HepG2 (cell line): ENCODE measurements around the gene FOXR1. TPM values are rescaled to one million over a fixed set of nuclear protein-coding genes. Genes with fewer than 3 reads are reported as not detected.

Experiments used
- ATF7 ChIP-seq, 2 experiments: fragments of 450-650 bp in 1 of 2; sonication (generic) in 1 of 2; formaldehyde crosslinking in 1 of 2; IDR thresholded peaks; 2 replicates each; pipeline versions ENCODE4 v1.4.0 to v1.6.1; 2016 to 2020; ENCODE audit warnings: antibody characterized with exemption in 1 of 2, mild to moderate bottlenecking in 1 of 2, missing genetic modification reagents in 1 of 2
- CEBPB ChIP-seq: IDR thresholded peaks from 2 replicates; pipeline ENCODE4 v1.6.1; 2011; ENCODE audit warnings: low read depth, low read length, improper control_type of control experiment, borderline replicate concordance
- CHCHD3 ChIP-seq: sonication (generic); formaldehyde crosslinking; IDR thresholded peaks from 2 replicates; pipeline ENCODE4 v1.8.0; 2022; ENCODE audit warnings: mild to moderate bottlenecking, missing genetic modification reagents, moderate library complexity
- ELF1 ChIP-seq: sonication (generic); formaldehyde crosslinking; IDR thresholded peaks from 2 replicates; pipeline ENCODE4 v1.4.0; 2020; ENCODE audit warnings: missing genetic modification reagents
- ETV5 ChIP-seq: IDR thresholded peaks from 2 replicates; pipeline ENCODE4 v1.6.1; 2018; ENCODE audit warnings: missing biosample characterization, missing genetic modification reagents, inconsistent platforms, borderline replicate concordance
- HINFP ChIP-seq: sonication (generic); formaldehyde crosslinking; IDR thresholded peaks from 2 replicates; pipeline ENCODE4 v1.4.0; 2020; ENCODE audit warnings: low read depth, mild to moderate bottlenecking, missing genetic modification reagents
- IKZF1 ChIP-seq: fragments of 450-650 bp; IDR thresholded peaks from 2 replicates; pipeline ENCODE4 v1.7.1; 2016
- IRF9 ChIP-seq: sonication (generic); formaldehyde crosslinking; IDR thresholded peaks from 2 replicates; pipeline ENCODE4 v1.8.0; 2022; ENCODE audit warnings: missing genetic modification reagents, mild to moderate bottlenecking, borderline replicate concordance
- KDM6A ChIP-seq: IDR thresholded peaks from 2 replicates; pipeline ENCODE4 v1.6.1; 2016; ENCODE audit warnings: low read depth
- MATR3 ChIP-seq: sonication (generic); formaldehyde crosslinking; IDR thresholded peaks from 2 replicates; pipeline ENCODE4 v1.4.0; 2020; ENCODE audit warnings: missing genetic modification reagents
- MTF2 ChIP-seq: sonication (generic); formaldehyde crosslinking; IDR thresholded peaks from 2 replicates; pipeline ENCODE4 v1.5.0; 2020; ENCODE audit warnings: missing genetic modification reagents, borderline replicate concordance
- NCOA2 ChIP-seq: sonication (generic); formaldehyde crosslinking; IDR thresholded peaks from 2 replicates; pipeline ENCODE4 v1.8.0; 2022; ENCODE audit warnings: inconsistent platforms
- NR2F2 ChIP-seq: IDR thresholded peaks from 2 replicates; pipeline ENCODE4 v1.6.1; 2012; ENCODE audit warnings: low read depth, inconsistent platforms, borderline replicate concordance
- POLR2A ChIP-seq, 2 experiments: IDR thresholded peaks; 2 replicates each; pipeline ENCODE4 v1.6.1; 2011; ENCODE audit warnings: low read depth in 2 of 2, low read length in 2 of 2, mild to moderate bottlenecking in 1 of 2, moderate library complexity in 1 of 2; ENCODE audit not compliant: insufficient read depth in 1 of 2
- PPARG ChIP-seq: conservative IDR thresholded peaks from 2 replicates; pipeline ENCODE4 v1.6.1; 2016; ENCODE audit warnings: missing biosample characterization, missing genetic modification reagents
- SMARCC2 ChIP-seq: fragments of 450-650 bp; IDR thresholded peaks from 2 replicates; pipeline ENCODE4 v1.6.1; 2017; ENCODE audit warnings: antibody characterized with exemption, mild to moderate bottlenecking
- THAP11 ChIP-seq: IDR thresholded peaks from 2 replicates; pipeline ENCODE4 v1.6.1; 2016; ENCODE audit warnings: missing biosample characterization, missing genetic modification reagents
- THAP7 ChIP-seq: sonication (generic); formaldehyde crosslinking; IDR thresholded peaks from 2 replicates; pipeline ENCODE4 v1.8.1; 2023; ENCODE audit warnings: mild to moderate bottlenecking, missing genetic modification reagents
- ZC3H13 ChIP-seq: sonication (generic); formaldehyde crosslinking; IDR thresholded peaks from 2 replicates; pipeline ENCODE4 v1.8.1; 2023; ENCODE audit warnings: mild to moderate bottlenecking, missing genetic modification reagents, moderate library complexity
- ZHX1 ChIP-seq: sonication (generic); formaldehyde crosslinking; IDR thresholded peaks from 2 replicates; pipeline ENCODE4 v1.8.1; 2022; ENCODE audit warnings: low read depth, mild to moderate bottlenecking, missing genetic modification reagents
- ZNF225 ChIP-seq: sonication (generic); formaldehyde crosslinking; IDR thresholded peaks from 2 replicates; pipeline ENCODE4 v1.4.0; 2020; ENCODE audit warnings: mild to moderate bottlenecking, missing genetic modification reagents
- ZNF501 ChIP-seq: sonication (generic); formaldehyde crosslinking; IDR thresholded peaks from 2 replicates; pipeline ENCODE4 v1.5.1; 2020; ENCODE audit warnings: mild to moderate bottlenecking, moderate library complexity, missing genetic modification reagents
- ZNF766 ChIP-seq: sonication (generic); formaldehyde crosslinking; IDR thresholded peaks from 2 replicates; pipeline ENCODE4 v1.5.0; 2020; ENCODE audit warnings: missing genetic modification reagents, borderline replicate concordance
- ZNF83 ChIP-seq: sonication (generic); formaldehyde crosslinking; IDR thresholded peaks from 2 replicates; pipeline ENCODE4 v1.4.0; 2020; ENCODE audit warnings: missing genetic modification reagents, mild to moderate bottlenecking, borderline replicate concordance
- ZSCAN20 ChIP-seq: sonication (generic); formaldehyde crosslinking; IDR thresholded peaks from 2 replicates; pipeline ENCODE4 v1.4.0; 2020; ENCODE audit warnings: missing genetic modification reagents, mild to moderate bottlenecking, borderline replicate concordance
- ZSCAN30 ChIP-seq: sonication (generic); formaldehyde crosslinking; IDR thresholded peaks from 2 replicates; pipeline ENCODE4 v1.5.0; 2020; ENCODE audit warnings: mild to moderate bottlenecking, missing genetic modification reagents
- polyA plus RNA-seq, 8 experiments: library from polyadenylated mRNA; depleted of rRNA in 3 of 8; stranded (reverse) in 7 of 8; unstranded in 1 of 8; fragments of >200 nt; fragmentation: Illumina TruSeq in 4 of 8; extraction: Trizol in 4 of 8; gene quantifications; 2 replicates each; pipeline versions ENCODE4 v1.2.1 to v1.2.3, GENCODE V29; 2011 to 2016; ENCODE audit warnings: low read depth in 4 of 8, missing spikeins in 1 of 8, mixed read lengths in 1 of 8; ENCODE audit not compliant: insufficient read depth in 1 of 8
- total RNA-seq, 5 experiments: library from RNA; depleted of rRNA; stranded (reverse); fragments of >200 nt; fragmentation: Illumina TruSeq; extraction: Trizol; gene quantifications; 2 replicates each; pipeline ENCODE4 v1.2.3, GENCODE V29; 2016; ENCODE audit warnings: low read depth in 1 of 5

Gene FOXR1
- total and polyA plus RNA-seq, 2 of the 13 experiments (the other 11 are each of a cell fraction or from before 2014, with no cell fraction given), result not detected

- TF ChIP-seq IRF9 (CRISPR knock-in tag), result peak; percentile 64; the same call in 1 of the 2 replicates
- no peak for TF ChIP-seq MATR3 (CRISPR knock-in tag)
- no peak for TF ChIP-seq IKZF1
- peak; percentile 49; the same call in 1 of the 2 replicates for TF ChIP-seq ETV5 (CRISPR knock-in tag)
- TF ChIP-seq MTF2 (CRISPR knock-in tag), result no peak
- no peak for TF ChIP-seq ZNF83 (CRISPR knock-in tag)
- no peak for TF ChIP-seq ZSCAN20 (CRISPR knock-in tag)
- no peak for TF ChIP-seq ZNF225
- no peak for TF ChIP-seq ZNF766 (CRISPR knock-in tag)
- no peak for TF ChIP-seq ZSCAN30 (CRISPR knock-in tag)
- no peak for TF ChIP-seq NR2F2
- TF ChIP-seq ZNF501 (CRISPR knock-in tag), result peak; percentile 69; the same call in 1 of the 2 replicates
- peak; percentile 91; the same call in 1 of the 2 replicates for TF ChIP-seq THAP7 (CRISPR knock-in tag)
- peak; percentile 34; the same call in 1 of the 2 replicates for TF ChIP-seq ZHX1 (CRISPR knock-in tag)
- peak; percentile 52; the same call in 1 of the 2 replicates for TF ChIP-seq NCOA2 (CRISPR knock-in tag)
- TF ChIP-seq PPARG (CRISPR knock-in tag), result peak; percentile 36; the same call in 1 of the 2 replicates
- TF ChIP-seq THAP11, result peak; percentile 80
- no peak for TF ChIP-seq HINFP (CRISPR knock-in tag)
- no peak for TF ChIP-seq SMARCC2
- no peak for TF ChIP-seq CEBPB
- TF ChIP-seq POLR2A (IDR thresholded peaks at IDR 0.05; ENCODE audit: insufficient read depth in 1 of 2, low read depth in 2 of 2, low read length in 2 of 2), result peak; percentile 74 to 98
- peak; percentile 42 for TF ChIP-seq ELF1 (CRISPR knock-in tag)
- TF ChIP-seq ZC3H13 (CRISPR knock-in tag), result peak; percentile 63; the same call in 1 of the 2 replicates
- TF ChIP-seq KDM6A (CRISPR knock-in tag), result no peak
- TF ChIP-seq ATF7 (IDR thresholded peaks at IDR 0.05), result no peak
- TF ChIP-seq ATF7 (CRISPR knock-in tag; IDR thresholded peaks at IDR 0.05), result 0 out of 2 replicates have a peak, but pooled peaks have one; percentile 14
- no peak for TF ChIP-seq CHCHD3
Observed at GRCh38 chr11:118997627-118998387, 26.2 kb downstream of the FOXR1 start, which contains the start of gene CENATAC (continued).
